Pulmonary artery endothelial cell (primary cell): ENCODE data around the gene LDLRAD4. TPM values are rescaled to one million over a fixed set of nuclear protein-coding genes. Genes with fewer than 3 reads are reported as not detected.
A peak's percentile ranks its signal among the peaks of the same experiment; 100 is the strongest.
"Not testable (repeated sequence)": the region's sequence is repeated elsewhere in the genome, so short reads cannot be mapped to it uniquely, and the experiment has no call there.

Source experiments
- DNase-seq: peaks from one replicate; pipeline ENCODE4 v3.0.0-alpha.2; 2011; ENCODE audit warnings: low read depth, low spot score
- total RNA-seq: library from RNA; depleted of rRNA; stranded (reverse); fragments of >200 nt; gene quantifications from 2 replicates; pipeline ENCODE4 v1.2.3, GENCODE V29; 2014

LDLRAD4 gene
- total RNA-seq, 1 donor from 2014 or later = 1.5 TPM

- no peak for DNase-seq
These were observed 366.3 kb downstream of the LDLRAD4 start for GRCh38 chr18:13584825-13585224.

- no peak for DNase-seq
These were observed 367.0 kb downstream of the LDLRAD4 start for GRCh38 chr18:13585379-13586153.

GRCh38 chr18:13587001-13587400 is 368.4 kb downstream of the LDLRAD4 start:
- no peak for DNase-seq

- DNase-seq = no peak
These were observed 368.9 kb downstream of the LDLRAD4 start for GRCh38 chr18:13587477-13587876.

- DNase-seq = no peak
These were observed 369.4 kb downstream of the LDLRAD4 start for GRCh38 chr18:13587937-13588336.

GRCh38 chr18:13589316-13589715 is 370.8 kb downstream of the LDLRAD4 start:
- no peak for DNase-seq

- no peak for DNase-seq
These were observed 371.4 kb downstream of the LDLRAD4 start for GRCh38 chr18:13589943-13590342.

- DNase-seq = no peak
These were observed 373.7 kb downstream of the LDLRAD4 start for GRCh38 chr18:13592246-13592645.

- no peak for DNase-seq
These were observed 376.0 kb downstream of the LDLRAD4 start for GRCh38 chr18:13594551-13594950.

GRCh38 chr18:13597068-13597467 is 378.5 kb downstream of the LDLRAD4 start:
- DNase-seq = no peak

GRCh38 chr18:13598591-13598990 is 380.0 kb downstream of the LDLRAD4 start:
- DNase-seq = no peak

- no peak for DNase-seq
These were observed 380.5 kb downstream of the LDLRAD4 start for GRCh38 chr18:13599031-13599430.

- DNase-seq = no peak
These were observed 384.9 kb downstream of the LDLRAD4 start for GRCh38 chr18:13603304-13604019.

GRCh38 chr18:13604786-13605185 is 386.2 kb downstream of the LDLRAD4 start:
- DNase-seq = no peak

GRCh38 chr18:13605477-13605876 is 386.9 kb downstream of the LDLRAD4 start:
- no peak for DNase-seq

- DNase-seq = no peak
These were observed 387.3 kb downstream of the LDLRAD4 start for GRCh38 chr18:13605901-13606300.

- no peak for DNase-seq
These were observed 388.2 kb downstream of the LDLRAD4 start for GRCh38 chr18:13606604-13607254.

- not testable (repeated sequence) for DNase-seq
These were observed 389.5 kb downstream of the LDLRAD4 start for GRCh38 chr18:13608024-13608562.

GRCh38 chr18:13608791-13609532 is 390.4 kb downstream of the LDLRAD4 start:
- no peak for DNase-seq

- DNase-seq = no peak
These were observed 392.1 kb downstream of the LDLRAD4 start for GRCh38 chr18:13610555-13611141.

GRCh38 chr18:13611142-13611600 is 392.6 kb downstream of the LDLRAD4 start:
- peak; percentile 11 for DNase-seq
